ENCODE results near the gene ABCC6. TPM values are rescaled to one million over a fixed set of nuclear protein-coding genes. Genes with fewer than 3 reads are reported as not detected.
"Not testable (repeated sequence)": the region's sequence is repeated elsewhere in the genome, so short reads cannot be mapped to it uniquely, and the experiment has no call there.

The ABCC6 gene
- total RNA-seq, 4 donors from 2014 or later: 0.20 to 7.0 (median 0.66) TPM

- H3K27ac ChIP-seq: no peak overlapping the region
- H3K9me3 ChIP-seq: peaks cover 0 to 23% (median 5%) of the 10 kb centered on the region in 4 donors
- no peaks in the 10 kb centered on the region for H3K36me3 ChIP-seq
- no peak for DNase-seq (ENCODE audit: low spot score in 2 of 2)
- 84 to 87% methylated on average over 3 of the region's 3 CpGs for WGBS, 2 donors
- no peak overlapping the region for H3K4me3 ChIP-seq
- TF ChIP-seq CTCF (IDR thresholded peaks at IDR 0.05): no peak
- TF ChIP-seq EP300 (IDR thresholded peaks at IDR 0.05): no peak
- no peak for TF ChIP-seq POLR2A (IDR thresholded peaks at IDR 0.05)
- H3K27me3 ChIP-seq: no peaks in the 10 kb centered on the region
- no peaks in the 10 kb centered on the region for H3K4me1 ChIP-seq
These were observed 64.4 kb downstream of the ABCC6 start for GRCh38 chr16:16158741-16159374.

GRCh38 chr16:16158082-16158658, 65.1 kb downstream of the ABCC6 start:
- H3K9me3 ChIP-seq: peaks cover 0 to 23% (median 5%) of the 10 kb centered on the region in 4 donors
- H3K27ac ChIP-seq: no peak overlapping the region
- WGBS, 2 donors: 83 to 99% methylated on average over 4 of the region's 4 CpGs
- no peak for DNase-seq (ENCODE audit: low spot score in 2 of 2)
- no peaks in the 10 kb centered on the region for H3K36me3 ChIP-seq
- no peak for TF ChIP-seq POLR2A (IDR thresholded peaks at IDR 0.05)
- no peak for TF ChIP-seq CTCF (IDR thresholded peaks at IDR 0.05)
- TF ChIP-seq EP300 (IDR thresholded peaks at IDR 0.05): no peak
- no peak overlapping the region for H3K4me3 ChIP-seq
- H3K4me1 ChIP-seq: no peaks in the 10 kb centered on the region
- H3K27me3 ChIP-seq: no peaks in the 10 kb centered on the region

- H3K36me3 ChIP-seq: no peaks in the 10 kb centered on the region
- WGBS, 2 donors: 80 to 97% methylated on average over 1 of the region's 1 CpG
- H3K9me3 ChIP-seq: peaks cover 0 to 23% (median 5%) of the 10 kb centered on the region in 4 donors
- TF ChIP-seq EP300 (IDR thresholded peaks at IDR 0.05) (no peak), CTCF (IDR thresholded peaks at IDR 0.05) (no peak), POLR2A (IDR thresholded peaks at IDR 0.05) (no peak)
- H3K4me3 ChIP-seq: no peak overlapping the region
- no peaks in the 10 kb centered on the region for H3K4me1 ChIP-seq
- H3K27me3 ChIP-seq: no peaks in the 10 kb centered on the region
- DNase-seq (ENCODE audit: low spot score in 2 of 2): no peak
- no peak overlapping the region for H3K27ac ChIP-seq
These were observed 66.1 kb downstream of the ABCC6 start for GRCh38 chr16:16157166-16157565.

- peaks cover 0 to 6% (median 1%) of the 10 kb centered on the region in 4 donors for H3K4me1 ChIP-seq
- no peaks in the 10 kb centered on the region for H3K36me3 ChIP-seq
- no peaks in the 10 kb centered on the region for H3K27me3 ChIP-seq
- H3K4me3 ChIP-seq: no peak overlapping the region
- 96 to 97% methylated on average over 3 of the region's 3 CpGs for WGBS, 2 donors
- peaks cover 0 to 23% (median 5%) of the 10 kb centered on the region in 4 donors for H3K9me3 ChIP-seq
- DNase-seq (ENCODE audit: low spot score in 2 of 2): no peak
- TF ChIP-seq CTCF (IDR thresholded peaks at IDR 0.05) (no peak), POLR2A (IDR thresholded peaks at IDR 0.05) (no peak), EP300 (IDR thresholded peaks at IDR 0.05) (no peak)
- H3K27ac ChIP-seq: no peak overlapping the region
These were observed 68.1 kb downstream of the ABCC6 start for GRCh38 chr16:16155234-16155633.

GRCh38 chr16:16154281-16154951, 68.9 kb downstream of the ABCC6 start:
- Histone ChIP-seq H3K4me1 (peaks cover 0 to 13% (median 2%) of the 10 kb centered on the region in 4 donors), H3K27ac (no peak overlapping the region), H3K27me3 (no peaks in the 10 kb centered on the region), H3K36me3 (no peaks in the 10 kb centered on the region), H3K9me3 (peaks cover 0 to 17% (median 5%) of the 10 kb centered on the region in 4 donors), H3K4me3 (no peak overlapping the region)
- WGBS, 2 donors: 75 to 84% methylated on average over 13 to 15 of the region's 18 CpGs
- DNase-seq (ENCODE audit: low spot score in 2 of 2): no peak
- no peak for TF ChIP-seq CTCF (IDR thresholded peaks at IDR 0.05)
- no peak for TF ChIP-seq EP300 (IDR thresholded peaks at IDR 0.05)
- TF ChIP-seq POLR2A (IDR thresholded peaks at IDR 0.05): no peak

- H3K4me3 ChIP-seq; H3K27ac ChIP-seq; H3K36me3 ChIP-seq; H3K9me3 ChIP-seq; DNase-seq (ENCODE audit: low spot score in 2 of 2); H3K27me3 ChIP-seq: not testable (repeated sequence)
- WGBS, 2 donors: 91 to 97% methylated on average over 12 of the region's 12 CpGs
- peaks cover 0 to 13% (median 2%) of the 10 kb centered on the region in 4 donors for H3K4me1 ChIP-seq
These were observed 70.3 kb downstream of the ABCC6 start for GRCh38 chr16:16153000-16153399.
